HG02678 (cell line): ENCODE data around the gene SOX5.
"Not testable (repeated sequence)": the region's sequence is repeated elsewhere in the genome, so short reads cannot be mapped to it uniquely, and the experiment has no call there.

Experiments used
- ATAC-seq: cut with Tn5 transposase; IDR thresholded peaks from one replicate; pipeline ENCODE4 v1.9.1; 2021; ENCODE audit warnings: mild to moderate bottlenecking, moderate library complexity; ENCODE audit not compliant: unreplicated experiment

The SOX5 gene

DNA sequence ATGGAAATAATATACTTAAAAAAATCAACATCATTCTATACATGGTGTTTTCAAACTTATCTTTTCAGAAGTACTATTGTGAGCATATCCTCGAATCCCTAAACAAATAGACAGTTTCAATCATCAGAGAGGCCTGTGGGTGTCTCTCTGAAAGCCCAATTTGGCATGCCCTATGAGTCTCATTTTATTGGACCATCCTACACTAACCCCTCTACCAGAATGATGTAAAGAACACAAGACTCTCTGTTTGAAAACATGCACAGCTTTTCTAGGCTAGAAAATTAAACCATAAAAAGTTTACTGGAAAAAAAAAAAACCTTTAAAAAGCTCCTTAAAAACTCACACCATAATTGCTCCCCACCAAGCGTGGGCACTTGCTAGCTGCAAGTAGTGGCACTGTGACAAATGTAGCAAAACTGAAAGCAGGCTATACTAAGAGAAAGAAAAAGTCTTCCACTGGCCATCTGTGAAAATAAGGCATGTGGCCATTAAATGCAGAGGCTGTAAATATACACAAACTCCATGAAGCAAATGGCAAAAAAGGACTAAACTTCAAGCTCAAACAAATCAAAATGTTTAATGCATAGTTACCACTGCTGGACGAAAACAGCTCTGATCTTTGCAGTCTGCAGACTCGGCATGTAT is 394.2 kb downstream of the SOX5 start:
- ATAC-seq: peak; percentile 56

DNA sequence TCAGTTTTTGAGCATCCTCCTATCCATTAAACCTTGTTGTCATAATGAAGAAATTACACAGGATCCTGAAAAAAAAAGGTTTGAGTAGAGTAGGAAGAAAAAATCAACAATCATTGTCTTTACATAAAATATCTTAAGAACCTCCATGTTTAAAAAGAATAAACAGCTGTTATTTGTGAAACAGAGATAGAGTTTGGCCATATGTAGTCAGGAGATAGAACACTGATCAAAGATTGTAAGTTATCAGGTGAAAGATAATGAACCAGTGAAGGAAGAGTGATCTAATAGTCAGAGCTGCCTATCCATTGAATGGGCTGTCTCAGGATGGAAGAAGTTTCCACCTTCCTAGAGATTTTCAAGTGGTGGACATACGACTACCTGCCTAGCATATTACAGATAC is 397.1 kb downstream of the SOX5 start:
- no peak for ATAC-seq

DNA sequence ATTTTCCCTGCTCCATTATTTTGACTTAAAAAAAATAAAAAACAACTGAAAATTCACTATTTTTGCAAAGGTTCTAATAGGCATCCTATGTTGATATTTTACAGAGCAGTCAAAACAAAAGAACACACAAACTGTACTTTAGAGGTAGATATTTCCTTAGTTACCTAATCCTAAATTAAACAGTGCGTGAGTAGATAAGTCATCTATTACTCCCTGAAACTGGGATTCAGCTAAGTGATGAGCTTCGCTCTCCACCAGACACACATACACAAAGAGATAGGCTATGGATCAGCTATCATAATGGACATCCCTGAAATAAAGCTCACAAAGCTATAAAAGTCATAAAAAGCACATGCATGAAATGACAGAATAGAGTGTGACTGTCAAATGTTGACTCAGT is 398.7 kb downstream of the SOX5 start:
- ATAC-seq: no peak

DNA sequence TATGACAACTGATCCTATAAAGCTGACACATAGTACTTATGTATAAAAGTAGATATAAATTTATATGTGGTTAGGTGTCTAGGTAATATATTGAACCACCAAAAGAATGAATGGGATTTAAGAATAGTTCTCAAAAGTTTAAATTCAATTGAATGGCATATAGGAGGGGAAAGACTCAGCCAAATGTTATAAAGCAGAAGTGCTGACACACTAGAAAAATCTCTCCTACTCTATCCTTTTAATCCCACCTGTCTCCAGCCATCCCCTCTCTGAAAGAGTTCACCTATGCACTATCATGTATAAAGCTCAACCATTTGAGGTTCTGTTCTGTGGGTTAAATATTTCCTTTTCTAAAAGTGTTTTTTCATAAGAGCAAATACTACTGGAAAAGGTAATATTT is 400.7 kb downstream of the SOX5 start:
- ATAC-seq: no peak

GRCh38 chr12:23546756-23547155 is 402.7 kb downstream of the SOX5 start:
- no peak for ATAC-seq

GRCh38 chr12:23543767-23544166 is 405.7 kb downstream of the SOX5 start:
- ATAC-seq: no peak

- ATAC-seq: no peak
These were observed 407.3 kb downstream of the SOX5 start for GRCh38 chr12:23542187-23542586.

DNA sequence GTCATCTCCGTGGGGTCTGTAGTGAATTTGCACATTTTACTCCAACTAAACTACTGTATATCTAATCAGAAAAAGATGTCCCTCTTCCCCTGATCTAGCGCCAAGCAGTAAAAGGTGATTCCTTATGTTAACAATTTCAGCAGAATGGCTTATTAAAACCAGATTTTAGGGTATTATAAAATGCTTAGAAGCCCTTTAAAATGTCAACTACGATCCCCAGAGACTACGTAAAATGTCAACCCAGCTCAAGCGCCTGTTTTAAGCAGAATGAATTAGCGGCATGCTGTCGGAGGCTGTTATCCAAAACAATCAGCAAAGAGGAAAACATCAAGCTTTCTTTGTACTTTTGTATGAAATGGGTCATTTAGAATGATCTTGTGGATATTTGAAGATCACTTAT is 408.9 kb downstream of the SOX5 start:
- ATAC-seq: no peak

- ATAC-seq: peak; percentile 93
These were observed 413.2 kb downstream of the SOX5 start for GRCh38 chr12:23536293-23536692.

- no peak for ATAC-seq
These were observed 414.0 kb downstream of the SOX5 start for GRCh38 chr12:23535441-23535840.

DNA sequence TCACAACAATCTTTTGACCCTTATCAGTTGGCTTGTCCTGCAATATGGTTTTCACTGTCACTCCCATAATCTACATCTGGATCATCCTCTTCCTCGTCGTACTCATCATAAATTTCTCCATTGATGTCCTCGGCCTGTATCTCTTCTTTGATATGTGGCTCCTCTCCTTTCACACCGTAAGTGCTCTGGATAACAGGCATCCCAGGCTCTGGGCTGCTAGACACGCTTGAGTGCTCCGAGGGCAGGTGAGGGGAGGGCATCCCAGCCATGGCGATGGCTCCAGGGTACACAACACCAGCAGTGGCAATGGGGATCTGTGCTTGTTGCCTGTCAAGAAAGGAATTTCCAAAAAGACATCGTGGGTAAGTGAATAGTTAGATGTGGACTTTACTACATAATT is 415.3 kb downstream of the SOX5 start:
- ATAC-seq: no peak

DNA sequence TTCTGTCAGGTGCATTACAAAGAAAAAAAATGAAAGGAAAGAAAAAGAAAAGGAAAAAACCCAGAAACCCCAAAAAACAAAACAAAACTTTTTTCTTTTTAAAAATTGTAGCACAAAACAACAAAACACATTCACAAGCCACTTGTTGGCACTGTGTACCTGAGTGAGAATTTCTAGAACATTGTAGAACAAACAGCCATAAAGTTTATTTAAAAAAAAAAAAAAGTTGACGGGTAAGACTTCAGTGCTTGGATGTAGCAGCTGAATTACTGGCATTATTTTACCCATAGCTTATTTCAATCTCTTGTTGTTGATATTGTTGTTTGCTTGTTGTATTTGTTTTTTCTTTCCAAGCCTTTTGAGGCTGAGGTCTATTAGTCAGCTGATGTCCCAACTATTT is 415.8 kb downstream of the SOX5 start:
- no peak for ATAC-seq

DNA sequence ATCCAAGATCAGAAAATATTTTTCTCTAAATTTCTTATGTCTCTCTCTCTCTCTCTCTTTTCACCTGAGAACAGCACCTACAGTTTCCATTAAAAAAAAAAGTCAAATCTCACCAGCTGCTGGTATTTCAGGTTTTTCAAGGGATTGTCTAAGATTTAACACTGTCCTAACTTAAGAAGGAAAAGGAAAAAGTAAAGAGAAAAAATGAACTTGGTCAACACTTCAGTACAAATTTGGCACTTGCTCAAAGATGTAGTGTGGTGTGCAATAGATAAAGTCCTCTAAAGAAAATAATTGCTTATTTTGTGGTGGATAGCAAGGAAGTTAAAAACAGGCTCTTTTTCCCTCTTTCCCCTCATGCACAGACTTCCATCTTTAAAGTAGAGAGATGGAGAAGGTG is 416.2 kb downstream of the SOX5 start:
- no peak for ATAC-seq

GRCh38 chr12:23528316-23528715 is 421.2 kb downstream of the SOX5 start:
- no peak for ATAC-seq

GRCh38 chr12:23525450-23526072 is 423.9 kb downstream of the SOX5 start:
- ATAC-seq: no peak

- no peak for ATAC-seq
These were observed 426.1 kb downstream of the SOX5 start for GRCh38 chr12:23523339-23523738.

- not testable (repeated sequence) for ATAC-seq
These were observed 430.0 kb downstream of the SOX5 start for GRCh38 chr12:23519444-23519843.

DNA sequence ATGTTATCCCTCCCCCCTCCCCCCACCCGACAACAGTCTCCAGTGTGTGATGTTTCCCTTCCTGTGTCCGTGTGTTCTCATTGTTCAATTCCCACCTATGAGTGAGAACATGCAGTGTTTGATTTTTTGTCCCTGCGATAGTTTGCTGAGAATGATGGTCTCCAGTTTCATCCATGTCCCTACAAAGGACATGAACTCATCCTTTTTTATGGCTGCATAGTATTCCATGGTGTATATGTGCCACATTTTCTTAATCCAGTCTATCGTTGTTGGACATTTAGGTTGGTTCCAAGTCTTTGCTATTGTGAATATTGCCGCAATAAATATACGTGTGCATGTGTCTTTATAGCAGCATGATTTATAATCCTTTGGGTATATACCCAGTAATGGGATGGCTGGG is 433.7 kb downstream of the SOX5 start:
- not testable (repeated sequence) for ATAC-seq

DNA sequence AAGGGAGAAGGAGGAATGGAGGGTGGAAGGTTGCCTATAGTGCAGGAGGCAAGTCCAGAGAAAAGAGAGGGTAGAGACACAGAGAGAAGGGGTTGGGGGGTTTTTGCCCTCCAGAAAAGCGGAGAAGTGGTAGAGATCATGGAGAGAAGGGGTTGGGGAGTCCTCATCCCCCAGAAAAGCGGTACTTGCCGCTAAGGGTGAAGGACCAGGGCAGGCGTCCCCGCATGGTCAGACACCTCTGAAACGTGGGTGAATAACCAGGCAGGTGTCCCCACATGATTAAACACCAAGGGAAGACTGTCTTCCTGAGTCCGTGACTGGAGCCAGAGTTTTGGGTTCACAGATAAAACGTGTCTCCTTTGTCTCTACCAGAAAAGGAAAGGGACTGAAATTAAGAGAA is 439.0 kb downstream of the SOX5 start:
- no peak for ATAC-seq

- ATAC-seq: not testable (repeated sequence)
These were observed 439.6 kb downstream of the SOX5 start for GRCh38 chr12:23509832-23510231.

DNA sequence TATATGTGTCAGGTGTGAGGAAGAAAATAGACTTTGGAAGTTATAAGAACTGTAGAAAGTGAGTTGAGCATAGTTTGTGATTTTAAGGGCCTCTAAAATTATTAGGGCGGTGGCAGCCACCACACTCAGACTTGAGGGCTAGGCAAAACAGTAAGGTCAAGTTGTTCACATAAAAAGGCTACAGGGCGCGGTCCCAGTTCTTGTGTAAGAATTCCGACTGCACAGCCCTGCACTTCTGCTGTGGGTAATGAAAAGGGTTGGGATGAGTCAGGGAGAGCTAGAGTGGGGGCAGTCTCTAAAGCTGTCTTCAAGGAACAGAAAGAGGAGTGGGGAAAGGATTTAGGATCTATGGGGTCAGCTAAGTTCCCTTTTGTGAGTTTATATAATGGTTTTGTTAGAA is 441.7 kb downstream of the SOX5 start:
- ATAC-seq: not testable (repeated sequence)

- not testable (repeated sequence) for ATAC-seq
These were observed 443.7 kb downstream of the SOX5 start for GRCh38 chr12:23505736-23506135.
